Measurements from ENCODE around the gene TMEM86B. TPM values are rescaled to one million over a fixed set of nuclear protein-coding genes. Genes with fewer than 3 reads are reported as not detected.

Gene TMEM86B
- polyA plus RNA-seq, 1 of the 3 experiments (the other 2 are of a cell fraction), result 3.0 TPM

DNA sequence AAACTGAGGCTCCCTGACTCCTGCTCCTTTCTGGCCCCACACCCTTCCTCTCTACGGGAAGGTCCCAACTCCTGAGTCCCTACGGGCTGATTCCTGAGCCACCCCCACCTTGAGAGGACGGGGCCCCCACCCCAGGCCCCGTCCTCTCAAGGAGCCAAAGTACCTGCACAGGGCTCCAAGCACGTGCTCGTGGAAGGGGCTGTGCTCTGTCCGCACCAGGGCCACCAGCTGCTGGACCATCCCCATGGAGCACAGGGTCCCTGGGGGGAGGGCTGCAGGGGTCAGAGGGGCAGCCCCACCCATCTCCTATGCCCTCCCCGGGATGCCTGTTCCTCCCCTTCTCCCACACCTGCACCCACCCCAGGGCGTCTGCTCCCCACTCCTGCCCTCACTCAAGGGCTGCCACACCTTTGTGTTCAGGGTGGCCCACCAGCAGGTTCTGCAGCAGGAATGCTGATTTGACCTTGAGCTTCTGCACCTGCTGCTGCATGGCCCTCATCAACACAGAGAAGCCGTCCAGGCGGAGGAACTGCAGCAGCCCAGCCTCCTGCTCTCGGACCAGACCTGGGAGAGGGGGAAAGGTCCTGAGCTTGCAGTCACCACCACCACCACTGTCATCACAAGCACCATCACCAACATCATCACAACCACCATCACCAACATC is 37.3 kb upstream of the TMEM86B start:
- Histone ChIP-seq H3K4me1 (ENCODE audit: control insufficient read depth in 1 of 2, insufficient read depth in 2 of 2, low read depth in 1 of 2, low read length in 1 of 2) (no peaks in the 10 kb centered on the region), H3K9me3 (no peaks in the 10 kb centered on the region), H3K4me2 (no peak overlapping the region), H3K9ac (no peak overlapping the region), H3K36me3 (replicated peaks in 1 of 2; ENCODE audit: control insufficient read depth in 1 of 2, insufficient read depth in 2 of 2, low read length in 1 of 2) (peaks cover 2 to 4% of the 10 kb centered on the region in 2 experiments), H3F3A (replicated peaks; ENCODE audit: insufficient read depth) (no peaks in the 10 kb centered on the region), H3K9me2 (no peaks in the 10 kb centered on the region), H3K79me2 (ENCODE audit: insufficient read depth) (no peaks in the 10 kb centered on the region; the same call in 1 of the 2 replicates), H3K27ac (ENCODE audit: low read depth in 2 of 2, low read length in 1 of 2) (no peak overlapping the region), H2AFZ (ENCODE audit: low read depth) (no peak overlapping the region), H3K4me3 (ENCODE audit: low read depth in 2 of 2, low read length in 1 of 2) (no peak overlapping the region), H4K20me1 (ENCODE audit: insufficient read depth) (no peaks in the 10 kb centered on the region), H3K27me3 (ENCODE audit: insufficient read depth) (no peaks in the 10 kb centered on the region)
- DNase-seq, result no peak
- 82% methylated on average over 3 of the region's 12 CpGs for WGBS (ENCODE audit: low lambda C conversion rate)
- ChIA-PET CTCF (no interaction called here), POLR2A (no interaction called here)
- TF ChIP-seq RFX5 (IDR thresholded peaks at IDR 0.05; ENCODE audit: low read length) (no peak), JUND (IDR thresholded peaks at IDR 0.05) (no peak), EZH2phosphoT487 (IDR thresholded peaks at IDR 0.05; ENCODE audit: borderline replicate concordance, low read depth) (no peak), EP300 (IDR thresholded peaks at IDR 0.05; ENCODE audit: borderline replicate concordance in 1 of 2, low read depth in 1 of 2, low read length in 1 of 2) (no peak), TAF1 (IDR thresholded peaks at IDR 0.05; ENCODE audit: borderline replicate concordance, low read depth, low read length) (no peak)

GRCh38 chr19:55265173-55265572 is 36.6 kb upstream of the TMEM86B start:
- TF ChIP-seq GATA2 (CRISPR knock-in tag; IDR thresholded peaks at IDR 0.05) (no peak), POLR2AphosphoS5 (IDR thresholded peaks at IDR 0.05; ENCODE audit: low read depth, low read length) (no peak), FOSL2 (IDR thresholded peaks at IDR 0.05; ENCODE audit: borderline replicate concordance, low read depth) (no peak), NFIC (IDR thresholded peaks at IDR 0.05; ENCODE audit: borderline replicate concordance) (no peak), SMC3 (IDR thresholded peaks at IDR 0.05; ENCODE audit: low read depth, low read length) (no peak), TEAD4 (IDR thresholded peaks at IDR 0.05; ENCODE audit: borderline replicate concordance, insufficient read depth) (no peak), TCF12 (IDR thresholded peaks at IDR 0.05) (no peak), TAF1 (IDR thresholded peaks at IDR 0.05; ENCODE audit: borderline replicate concordance, low read depth, low read length) (no peak), JUND (IDR thresholded peaks at IDR 0.05) (no peak), USF1 (IDR thresholded peaks at IDR 0.05; ENCODE audit: borderline replicate concordance, low read depth) (no peak), RAD21 (IDR thresholded peaks at IDR 0.05; ENCODE audit: low read length) (no peak)
- TF ChIP-seq, protein P1, sequence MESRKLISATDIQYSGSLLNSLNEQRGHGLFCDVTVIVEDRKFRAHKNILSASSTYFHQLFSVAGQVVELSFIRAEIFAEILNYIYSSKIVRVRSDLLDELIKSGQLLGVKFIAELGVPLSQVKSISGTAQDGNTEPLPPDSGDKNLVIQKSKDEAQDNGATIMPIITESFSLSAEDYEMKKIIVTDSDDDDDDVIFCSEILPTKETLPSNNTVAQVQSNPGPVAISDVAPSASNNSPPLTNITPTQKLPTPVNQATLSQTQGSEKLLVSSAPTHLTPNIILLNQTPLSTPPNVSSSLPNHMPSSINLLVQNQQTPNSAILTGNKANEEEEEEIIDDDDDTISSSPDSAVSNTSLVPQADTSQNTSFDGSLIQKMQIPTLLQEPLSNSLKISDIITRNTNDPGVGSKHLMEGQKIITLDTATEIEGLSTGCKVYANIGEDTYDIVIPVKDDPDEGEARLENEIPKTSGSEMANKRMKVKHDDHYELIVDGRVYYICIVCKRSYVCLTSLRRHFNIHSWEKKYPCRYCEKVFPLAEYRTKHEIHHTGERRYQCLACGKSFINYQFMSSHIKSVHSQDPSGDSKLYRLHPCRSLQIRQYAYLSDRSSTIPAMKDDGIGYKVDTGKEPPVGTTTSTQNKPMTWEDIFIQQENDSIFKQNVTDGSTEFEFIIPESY (IDR thresholded peaks at IDR 0.05; ENCODE audit: borderline replicate concordance, low read depth), result no peak
- Histone ChIP-seq H3K27me3 (ENCODE audit: insufficient read depth) (no peaks in the 10 kb centered on the region), H2AFZ (ENCODE audit: low read depth) (no peak overlapping the region), H3F3A (replicated peaks; ENCODE audit: insufficient read depth) (peaks cover 1% of the 10 kb centered on the region), H3K9ac (no peak overlapping the region), H4K20me1 (ENCODE audit: insufficient read depth) (no peaks in the 10 kb centered on the region), H3K36me3 (replicated peaks in 1 of 2; ENCODE audit: control insufficient read depth in 1 of 2, insufficient read depth in 2 of 2, low read length in 1 of 2) (peaks cover 2 to 4% of the 10 kb centered on the region in 2 experiments), H3K4me3 (ENCODE audit: low read depth in 2 of 2, low read length in 1 of 2) (no peak overlapping the region), H3K79me2 (ENCODE audit: insufficient read depth) (no peaks in the 10 kb centered on the region; the same call in 1 of the 2 replicates), H3K9me2 (no peaks in the 10 kb centered on the region), H3K27ac (ENCODE audit: low read depth in 2 of 2, low read length in 1 of 2) (no peak overlapping the region), H3K9me3 (no peaks in the 10 kb centered on the region), H3K4me2 (no peak overlapping the region), H3K4me1 (ENCODE audit: control insufficient read depth in 1 of 2, insufficient read depth in 2 of 2, low read depth in 1 of 2, low read length in 1 of 2) (no peaks in the 10 kb centered on the region)
- ChIA-PET CTCF (interaction anchor here (1.5 kb wide), 1 partner anchor 203 kb away, joined by 5 read pairs; no protein-coding TSS in a partner anchor), POLR2A (no interaction called here)
- DNase-seq, result no peak
- WGBS (ENCODE audit: low lambda C conversion rate), result 95% methylated on average over 11 of the region's 16 CpGs
